Retinal pigment epithelial cell (primary cell): ENCODE measurements around the gene PHEX.

ENCODE experiments used
- DNase-seq: peaks from one replicate; pipeline ENCODE4 v3.0.0-alpha.2; 2010; ENCODE audit warnings: low read depth
- H3K4me3 ChIP-seq: 2 replicates; pipeline ENCODE4 v1.5.1; 2011; ENCODE audit warnings: mild to moderate bottlenecking, low read length, control low read depth, moderate library complexity
- CTCF ChIP-seq: conservative IDR thresholded peaks from 2 replicates; pipeline ENCODE4 v1.5.1; 2011; ENCODE audit warnings: low read depth, low read length, control low read depth, inconsistent platforms

The PHEX gene

DNA sequence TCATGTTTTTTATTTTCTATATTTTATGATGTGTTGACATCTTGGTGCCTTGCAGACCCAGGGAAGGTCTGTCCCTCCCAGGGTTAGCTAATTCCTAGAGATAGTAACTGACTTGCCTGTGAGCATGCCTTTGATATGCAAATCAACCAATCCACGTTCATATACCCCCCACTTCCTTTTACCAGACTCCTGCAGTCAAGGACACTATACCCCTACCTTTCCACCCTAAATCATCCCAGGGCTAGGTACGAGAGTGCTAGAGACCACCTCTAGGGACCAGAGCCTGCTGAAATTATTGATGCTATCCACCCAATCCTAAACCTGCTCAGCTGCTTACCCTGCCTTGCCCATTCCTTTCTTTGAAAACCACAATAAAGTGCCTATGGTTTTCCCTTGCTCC lies 7.5 kb upstream of the PHEX start:
- H3K4me3 ChIP-seq: no peak overlapping the region
- TF ChIP-seq CTCF: no peak
- DNase-seq: no peak

DNA sequence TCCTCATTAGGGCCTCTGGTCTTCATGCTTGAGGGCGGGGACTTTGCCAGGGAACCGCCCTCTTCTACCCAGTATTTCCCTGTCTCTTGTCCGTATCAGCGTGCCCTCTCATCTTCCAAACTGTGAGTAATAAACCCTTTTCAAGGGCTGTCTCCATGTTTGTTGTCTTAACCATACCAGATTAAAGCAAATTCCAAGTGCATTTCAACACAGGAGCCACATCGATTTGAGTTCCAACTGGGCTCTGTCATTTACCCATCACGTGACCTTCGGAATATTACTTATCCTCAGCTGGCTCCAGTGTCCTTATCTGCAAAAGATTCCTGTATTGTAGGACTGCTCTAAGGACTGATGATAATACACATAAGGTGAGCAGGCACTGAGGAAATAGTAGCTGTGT lies 6.4 kb upstream of the PHEX start:
- H3K4me3 ChIP-seq: no peak overlapping the region
- no peak for DNase-seq
- no peak for TF ChIP-seq CTCF

DNA sequence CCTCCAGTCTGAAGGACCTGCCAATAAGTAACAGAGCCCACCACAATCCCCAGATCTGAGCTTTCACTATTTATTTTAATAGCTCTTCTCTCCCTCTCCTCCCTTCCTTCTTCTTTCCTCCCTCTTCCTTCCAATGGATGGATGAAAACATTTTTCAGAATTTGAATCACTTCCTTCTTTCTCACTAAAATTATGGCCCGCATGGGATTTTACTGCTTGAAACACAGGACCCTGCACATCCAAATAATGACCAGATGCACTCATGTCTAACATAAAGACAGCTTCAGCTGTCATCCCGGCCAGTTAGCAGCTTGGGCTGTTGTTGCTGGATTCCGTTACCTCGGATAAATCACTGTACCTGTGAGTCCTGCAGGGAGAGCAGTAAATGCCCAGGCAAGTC lies 5.4 kb upstream of the PHEX start:
- no peak for TF ChIP-seq CTCF
- no peak for DNase-seq
- H3K4me3 ChIP-seq: no peak overlapping the region

- no peak overlapping the region for H3K4me3 ChIP-seq
- DNase-seq: no peak
- no peak for TF ChIP-seq CTCF
Observed at GRCh38 chrX:22032506-22032905, 381 bp downstream of the PHEX start.

- H3K4me3 ChIP-seq: no peak overlapping the region
- DNase-seq: no peak
- no peak for TF ChIP-seq CTCF
Observed at GRCh38 chrX:22033818-22034217, 1.7 kb downstream of the PHEX start.

DNA sequence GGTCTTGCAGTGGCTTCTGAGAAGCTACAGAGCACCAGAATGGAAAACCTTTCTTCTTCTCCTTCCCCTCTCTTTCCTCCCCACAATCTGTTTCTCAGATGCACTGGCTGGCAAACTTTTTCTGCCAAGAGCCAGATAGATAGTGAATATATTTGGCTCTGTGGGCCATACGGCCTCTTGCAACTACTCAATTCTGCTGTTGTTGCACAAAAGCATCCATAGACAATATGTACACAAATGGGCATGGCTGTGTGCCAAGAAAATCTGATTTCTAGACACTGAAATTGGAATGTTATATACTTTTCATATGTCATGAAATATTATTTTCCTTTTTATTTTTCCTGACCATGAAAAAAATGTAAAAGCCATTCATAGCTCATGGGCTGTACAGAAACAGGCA lies 3.1 kb downstream of the PHEX start:
- TF ChIP-seq CTCF: no peak
- no peak overlapping the region for H3K4me3 ChIP-seq
- DNase-seq: no peak

- TF ChIP-seq CTCF: no peak
- H3K4me3 ChIP-seq: no peak overlapping the region
- no peak for DNase-seq
Observed at GRCh38 chrX:22037225-22037624, 5.1 kb downstream of the PHEX start.
